HepG2 (cell line): Measurements from ENCODE around the gene ATP6V1F. TPM values are rescaled to one million over a fixed set of nuclear protein-coding genes. Genes with fewer than 3 reads are reported as not detected.
A peak's percentile ranks its signal among the peaks of the same experiment; 100 is the strongest.

Experiments
- ATAC-seq: fragments of 200-7000 bp; cut with Tn5 transposase; 3 replicates; pipeline ENCODE4 v1.9.1; 2020; ENCODE audit warnings: mild to moderate bottlenecking, moderate library complexity
- BruUV-seq: library from RNA; stranded (reverse); fragments of 400-500 nt; replicated peaks from 2 replicates; lab custom pipeline; 2021; lab: Mats Ljungman, UMichigan
- CTCF ChIA-PET: fragments of 300-600 bp; formaldehyde crosslinking; extraction: SDS; loops from one replicate; lab custom pipeline; 2021; ENCODE audit warnings: low total read pairs, inconsistent platforms, low intra/inter-chr PET ratio; lab: Yijun Ruan, JAX
- POLR2A ChIA-PET: fragments of 350-600 bp; sonication (Branson Sonifier 250); formaldehyde crosslinking; loops from one replicate; lab custom pipeline; 2020; ENCODE audit warnings: antibody characterized with exemption, inconsistent platforms; lab: Yijun Ruan, JAX
- DNase-seq: peaks from one replicate; pipeline ENCODE4 v3.0.0-alpha.2; 2015; ENCODE audit warnings: low spot score
- FAIRE-seq: peaks from 3 replicates; lab custom pipeline; 2011; peaks lifted over from hg19 to GRCh38; lab: Jason Lieb, UNC
- H2AFZ ChIP-seq: one replicate; pipeline ENCODE4 v1.6.1; 2011; ENCODE audit warnings: low read length, inconsistent platforms
- H3K27ac ChIP-seq: fragments of 300-600 bp; 3 replicates; pipeline ENCODE4 v1.8.0; 2011; ENCODE audit warnings: mixed run types, mild to moderate bottlenecking, mixed read lengths, low read length, inconsistent platforms; ENCODE audit not compliant: insufficient read depth; ENCODE audit errors: extremely low read length
- H3K27me3 ChIP-seq, 2 experiments: fragments of 200-600 bp in 1 of 2; 2 replicates in 1 of 2; 3 replicates in 1 of 2; pipeline versions ENCODE4 v1.6.0 to v1.8.0; 2011; ENCODE audit warnings: low read length in 2 of 2, mild to moderate bottlenecking in 2 of 2, moderate library complexity in 2 of 2, inconsistent platforms in 1 of 2; ENCODE audit not compliant: insufficient read depth in 2 of 2, control insufficient read depth in 1 of 2
- H3K36me3 ChIP-seq, 2 experiments: fragments of 200-600 bp in 1 of 2; replicated peaks in 1 of 2; 2 replicates in 1 of 2; 3 replicates in 1 of 2; pipeline versions ENCODE4 v1.5.1 to v1.8.0; 2011; ENCODE audit warnings: low read length in 2 of 2, inconsistent platforms in 1 of 2; ENCODE audit not compliant: insufficient read depth in 2 of 2, control insufficient read depth in 1 of 2
- H3K4me1 ChIP-seq: 2 replicates; pipeline ENCODE4 v1.5.1; 2012; ENCODE audit warnings: low read length, inconsistent platforms; ENCODE audit not compliant: insufficient read depth
- H3K4me2 ChIP-seq: 2 replicates; pipeline ENCODE4 v1.6.0; 2011; ENCODE audit warnings: low read depth, low read length, inconsistent platforms
- H3K4me3 ChIP-seq, 3 experiments: fragments of 200-600 bp in 1 of 3; sonication (generic), shearing (Covaris generic) in 1 of 3; replicated peaks in 1 of 3; 2 replicates each; pipeline ENCODE4 v1.5.1; 2011 to 2016; ENCODE audit warnings: low read length in 3 of 3, inconsistent platforms in 2 of 3, low read depth in 2 of 3, mild to moderate bottlenecking in 2 of 3, control low read depth in 1 of 3, mixed read lengths in 1 of 3; ENCODE audit not compliant: insufficient read depth in 1 of 3
- H3K79me2 ChIP-seq: one replicate; pipeline ENCODE4 v1.6.1; 2011; ENCODE audit warnings: low read length, inconsistent platforms; ENCODE audit not compliant: insufficient read depth
- H3K9ac ChIP-seq: 2 replicates; pipeline ENCODE4 v1.6.0; 2011; ENCODE audit warnings: mild to moderate bottlenecking, low read depth, low read length, inconsistent platforms; ENCODE audit not compliant: insufficient read depth
- H3K9me3 ChIP-seq: 2 replicates; pipeline ENCODE4 v1.5.1; 2012; ENCODE audit warnings: mild to moderate bottlenecking, low read length
- H4K20me1 ChIP-seq: 2 replicates; pipeline ENCODE4 v1.6.0; 2011; ENCODE audit warnings: inconsistent platforms, mild to moderate bottlenecking, low read length, moderate library complexity; ENCODE audit not compliant: insufficient read depth
- ADNP ChIP-seq: sonication (generic); formaldehyde crosslinking; IDR thresholded peaks from 2 replicates; pipeline ENCODE4 v1.4.0; 2020; ENCODE audit warnings: missing genetic modification reagents
- MLXIP ChIP-seq: sonication (generic); formaldehyde crosslinking; IDR thresholded peaks from 2 replicates; pipeline ENCODE4 v1.9.0; 2021; ENCODE audit warnings: missing genetic modification reagents, borderline replicate concordance
- MTF2 ChIP-seq: sonication (generic); formaldehyde crosslinking; IDR thresholded peaks from 2 replicates; pipeline ENCODE4 v1.5.0; 2020; ENCODE audit warnings: missing genetic modification reagents, borderline replicate concordance
- PCBP2 ChIP-seq: fragments of 200-400 bp; formaldehyde crosslinking; optimal IDR thresholded peaks from 2 replicates; pipeline ENCODE3; 2018; ENCODE audit warnings: low read length, low read depth; ENCODE audit not compliant: poor library complexity, severe bottlenecking
- POLR2AphosphoS2 ChIP-seq: IDR thresholded peaks from 2 replicates; pipeline ENCODE4 v1.6.1; 2011; ENCODE audit warnings: low read depth, low read length, improper control_type of control experiment
- PRDM15 ChIP-seq: sonication (generic); formaldehyde crosslinking; IDR thresholded peaks from 2 replicates; pipeline ENCODE4 v1.4.0; 2020; ENCODE audit warnings: missing genetic modification reagents
- ZNF574 ChIP-seq: sonication (generic); formaldehyde crosslinking; IDR thresholded peaks from 2 replicates; pipeline ENCODE4 v1.4.0; 2020; ENCODE audit warnings: missing genetic modification reagents
- WGBS: methylation state at CpG from one replicate; pipeline ENCODE4 v1.1.6; 2017; ENCODE audit warnings: low lambda C conversion rate; 5-methylcytosine and 5-hydroxymethylcytosine counted together
- in situ Hi-C: cut with HindIII; loops from 2 replicates; pipeline ENCODE4 v1.10.0; 2017; ENCODE audit warnings: low pct_unique_long_range_greater_than_20kb; ENCODE audit not compliant: extremely low pct_ligation_motif_present
- intact Hi-C: fragments of 100-400 bp; cut with micrococcal nuclease; formaldehyde crosslinking; loops from one replicate; pipeline ENCODE4 v1.10.0; 2022; ENCODE audit not compliant: unreplicated experiment
- polyA plus RNA-seq, 8 experiments: library from polyadenylated mRNA; depleted of rRNA in 3 of 8; stranded (reverse) in 7 of 8; unstranded in 1 of 8; fragments of >200 nt; fragmentation: Illumina TruSeq in 4 of 8; extraction: Trizol in 4 of 8; gene quantifications; 2 replicates each; pipeline versions ENCODE4 v1.2.1 to v1.2.3, GENCODE V29; 2011 to 2016; ENCODE audit warnings: low read depth in 4 of 8, missing spikeins in 1 of 8, mixed read lengths in 1 of 8; ENCODE audit not compliant: insufficient read depth in 1 of 8
- total RNA-seq, 5 experiments: library from RNA; depleted of rRNA; stranded (reverse); fragments of >200 nt; fragmentation: Illumina TruSeq; extraction: Trizol; gene quantifications; 2 replicates each; pipeline ENCODE4 v1.2.3, GENCODE V29; 2016; ENCODE audit warnings: low read depth in 1 of 5

ATP6V1F gene
- total and polyA plus RNA-seq, 2 of the 13 experiments (the other 11 are each of a cell fraction or from before 2014, with no cell fraction given): 87.2 to 132 TPM

- no TSS peak for BruUV-seq
- peak within 1 kb of the TSS; percentile 61 for H3K4me2 ChIP-seq
- DNase-seq: no peak
- no peaks in the 10 kb centered on the region for H3K79me2 ChIP-seq
- CTCF ChIA-PET: no interaction called here
- H3K27ac ChIP-seq: no peak within 1 kb of the TSS
- H2AFZ ChIP-seq: no peak within 1 kb of the TSS
- peaks cover 26% of the 10 kb centered on the region for H3K4me1 ChIP-seq
- WGBS: 62% methylated on average over 25 of the region's 34 CpGs
- TF ChIP-seq ZNF574 (CRISPR knock-in tag) (no peak), MLXIP (CRISPR knock-in tag) (no peak), POLR2AphosphoS2 (no peak), PCBP2 (no peak), MTF2 (CRISPR knock-in tag) (no peak), PRDM15 (CRISPR knock-in tag) (no peak), ADNP (CRISPR knock-in tag) (no peak)
- H3K9me3 ChIP-seq: no peaks in the 10 kb centered on the region
- H3K27me3 ChIP-seq: peaks cover 2 to 53% of the 10 kb centered on the region in 2 experiments; a peak in 3 of 5 replicates
- in situ Hi-C loops (no loop called here), intact Hi-C loops (no loop called here)
- H4K20me1 ChIP-seq: no peaks in the 10 kb centered on the region
- POLR2A ChIA-PET: no interaction called here
- no peaks in the 10 kb centered on the region for H3K36me3 ChIP-seq
- peak within 1 kb of the TSS in 2 of 3 experiments; percentile 29 to 54; a peak in 3 of 6 replicates for H3K4me3 ChIP-seq
- FAIRE-seq: no peak
- no peak for ATAC-seq
- H3K9ac ChIP-seq: no peak within 1 kb of the TSS
Observed at GRCh38 chr7:128910569-128910945, 47.9 kb downstream of the ATP6V1F start, which contains the start of gene KCP. KCP (minus strand) TSS chr7:128910709; CDS start chr7:128910676, 33 bp downstream.
